GF-D8 (cell line): ENCODE measurements around the gene UTP15.

Experiments
- DNase-seq: peaks from one replicate; lab custom pipeline; 2025; lab: John Stamatoyannopoulos, UW

Gene UTP15

GRCh38 chr5:73565969-73566547 lies 515 bp downstream of the UTP15 start:
- DNase-seq = no peak

GRCh38 chr5:73582285-73583145 lies 17.0 kb downstream of the UTP15 start:
- no peak for DNase-seq

- DNase-seq = no peak
Observed at GRCh38 chr5:73587923-73588322, 22.4 kb downstream of the UTP15 start.

- DNase-seq = peak; percentile 21
Observed at GRCh38 chr5:73591102-73591695, 25.7 kb downstream of the UTP15 start.

- DNase-seq = no peak
Observed at GRCh38 chr5:73591698-73592501, 26.4 kb downstream of the UTP15 start.

GRCh38 chr5:73592551-73592950 lies 27.0 kb downstream of the UTP15 start:
- no peak for DNase-seq

GRCh38 chr5:73596705-73597328 lies 31.3 kb downstream of the UTP15 start:
- no peak for DNase-seq

GRCh38 chr5:73599380-73599779 lies 33.8 kb downstream of the UTP15 start:
- no peak for DNase-seq

- no peak for DNase-seq
Observed at GRCh38 chr5:73603998-73604397, 38.5 kb downstream of the UTP15 start.

- no peak for DNase-seq
Observed at GRCh38 chr5:73605223-73606087, 39.9 kb downstream of the UTP15 start.

- DNase-seq = no peak
Observed at GRCh38 chr5:73606206-73606753, 40.7 kb downstream of the UTP15 start.

GRCh38 chr5:73607228-73607627 lies 41.7 kb downstream of the UTP15 start:
- no peak for DNase-seq

- no peak for DNase-seq
Observed at GRCh38 chr5:73612799-73613198, 47.3 kb downstream of the UTP15 start.

- DNase-seq = no peak
Observed at GRCh38 chr5:73615085-73615484, 49.5 kb downstream of the UTP15 start.

GRCh38 chr5:73615947-73616346 lies 50.4 kb downstream of the UTP15 start:
- DNase-seq = no peak

GRCh38 chr5:73617510-73618279 lies 52.2 kb downstream of the UTP15 start:
- no peak for DNase-seq

- no peak for DNase-seq
Observed at GRCh38 chr5:73619606-73620333, 54.2 kb downstream of the UTP15 start.

- no peak for DNase-seq
Observed at GRCh38 chr5:73620334-73620687, 54.8 kb downstream of the UTP15 start.

GRCh38 chr5:73623060-73623459 lies 57.5 kb downstream of the UTP15 start:
- DNase-seq = no peak
